Body of pancreas (tissue), 4 donors: ENCODE measurements around the gene ZFYVE16. TPM values are rescaled to one million over a fixed set of nuclear protein-coding genes. Genes with fewer than 3 reads are reported as not detected.

Experiments used
- ATAC-seq: fragments of 150-250 bp; one replicate; pipeline ENCODE4 v1.9.1; 2016
- DNase-seq, 4 donors: peaks; one replicate each; pipeline ENCODE4 v3.0.0-alpha.2; 2019
- H3K27ac ChIP-seq, 4 donors: fragments of 200-600 bp; sonication (generic); 1 replicate in 3 of 4; 2 replicates in 1 of 4; pipeline versions ENCODE4 v1.5.1 to v1.6.1; 2016 to 2019; ENCODE audit warnings: mild to moderate bottlenecking in 1 of 4, mixed read lengths in 1 of 4, moderate library complexity in 1 of 4
- H3K27me3 ChIP-seq, 2 donors: fragments of 200-600 bp; sonication (generic); one replicate each; pipeline ENCODE4 v1.6.0; 2016; ENCODE audit warnings: mild to moderate bottlenecking in 1 of 2
- H3K36me3 ChIP-seq, 2 donors: fragments of 200-600 bp; sonication (generic); replicated peaks in 1 of 2; 2 replicates each; pipeline ENCODE4 v1.5.1; 2016; ENCODE audit warnings: low read depth in 2 of 2; ENCODE audit not compliant: insufficient read depth in 1 of 2
- H3K4me1 ChIP-seq: fragments of 200-600 bp; sonication (generic); one replicate; pipeline ENCODE4 v1.6.0; 2016
- H3K4me3 ChIP-seq, 2 donors: fragments of 200-600 bp; sonication (generic); 1 replicate in 1 of 2; 2 replicates in 1 of 2; pipeline ENCODE4 v1.5.1; 2016 to 2019
- H3K9me3 ChIP-seq, 3 donors: fragments of 200-600 bp; sonication (generic); 1 replicate in 2 of 3; 2 replicates in 1 of 3; pipeline ENCODE4 v1.5.1; 2016
- POLR2A ChIP-seq, 3 donors: fragments of 450-650 bp; IDR thresholded peaks; one replicate each; pipeline ENCODE4 v1.6.1; 2016; ENCODE audit warnings: antibody characterized with exemption in 3 of 3, mild to moderate bottlenecking in 2 of 3
- WGBS, 2 donors: methylation state at CpG; one replicate each; pipeline ENCODE4 v1.1.5; 2017; 5-methylcytosine and 5-hydroxymethylcytosine counted together
- intact Hi-C: fragments of 100-400 bp; cut with DNase I; formaldehyde crosslinking; loops from one replicate; pipeline ENCODE4 v1.15.1; 2023
- total RNA-seq, 2 donors: library from RNA; depleted of rRNA; stranded (reverse); fragments of >200 nt; gene quantifications; one replicate each; pipeline ENCODE4 v1.1.0, GENCODE V29; 2016
- TF ChIP-seq, protein P1 (sequence below), 7 experiments: fragments of 450-650 bp in 4 of 7; fragments of 200-600 bp in 3 of 7; sonication (generic) in 3 of 7; IDR thresholded peaks; one replicate each; pipeline ENCODE4 v1.5.1; 2016 to 2019; ENCODE audit warnings: antibody characterized with exemption in 7 of 7

The ZFYVE16 gene
- 10 to 100 TPM; 10.2 to 19.5 TPM for total RNA-seq

DNA sequence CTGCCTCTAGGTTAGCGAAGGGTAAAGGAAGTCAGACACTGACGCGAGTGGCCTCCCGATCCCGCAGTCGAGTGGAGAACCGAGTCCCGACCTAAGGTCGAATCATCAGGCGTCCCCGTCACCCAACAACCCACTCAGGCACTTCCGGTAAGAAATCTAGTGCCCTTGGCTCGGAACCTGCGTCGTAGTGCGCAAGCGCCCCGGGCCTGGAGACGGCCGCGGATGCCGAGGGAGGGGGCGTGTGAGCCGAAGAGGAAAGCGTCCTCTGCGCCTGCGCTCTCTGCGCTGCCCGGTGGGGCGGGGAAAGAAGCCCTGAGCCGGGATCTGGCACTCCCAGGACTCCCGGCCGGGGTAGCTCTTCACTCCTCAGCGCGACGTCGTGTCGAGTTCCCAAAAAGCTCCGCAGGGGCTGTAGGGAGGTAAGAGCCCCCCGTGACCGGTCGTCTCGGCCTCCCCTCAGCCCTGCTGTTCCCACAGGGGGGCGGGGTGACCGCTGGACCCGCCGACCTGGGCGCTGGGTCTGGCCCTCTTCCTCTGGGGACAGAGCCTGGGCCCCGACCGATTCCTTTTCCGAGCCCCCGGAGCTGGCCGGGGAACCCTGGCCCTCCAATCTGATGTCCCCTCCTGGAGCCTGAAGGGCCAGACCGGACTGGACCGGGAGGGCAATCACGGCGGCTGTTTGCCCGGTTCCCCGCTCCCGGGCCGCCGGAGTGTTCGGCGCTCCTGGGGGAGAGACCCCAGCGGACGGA lies at the start of gene ZFYVE16:
ZFYVE16 (plus strand) TSS at position 330 of the 749 bp plus-strand sequence. CDS start 26,084 bp downstream, outside the sequence.
- WGBS, 2 donors, result 0 to 2% methylated on average over 20 to 63 of the region's 66 CpGs
- no peaks in the 10 kb centered on the region for H3K36me3 ChIP-seq
- TF ChIP-seq POLR2A (IDR thresholded peaks at IDR 0.05), result peak; percentile 91 to 98 (median 96)
- TF ChIP-seq, protein P1, sequence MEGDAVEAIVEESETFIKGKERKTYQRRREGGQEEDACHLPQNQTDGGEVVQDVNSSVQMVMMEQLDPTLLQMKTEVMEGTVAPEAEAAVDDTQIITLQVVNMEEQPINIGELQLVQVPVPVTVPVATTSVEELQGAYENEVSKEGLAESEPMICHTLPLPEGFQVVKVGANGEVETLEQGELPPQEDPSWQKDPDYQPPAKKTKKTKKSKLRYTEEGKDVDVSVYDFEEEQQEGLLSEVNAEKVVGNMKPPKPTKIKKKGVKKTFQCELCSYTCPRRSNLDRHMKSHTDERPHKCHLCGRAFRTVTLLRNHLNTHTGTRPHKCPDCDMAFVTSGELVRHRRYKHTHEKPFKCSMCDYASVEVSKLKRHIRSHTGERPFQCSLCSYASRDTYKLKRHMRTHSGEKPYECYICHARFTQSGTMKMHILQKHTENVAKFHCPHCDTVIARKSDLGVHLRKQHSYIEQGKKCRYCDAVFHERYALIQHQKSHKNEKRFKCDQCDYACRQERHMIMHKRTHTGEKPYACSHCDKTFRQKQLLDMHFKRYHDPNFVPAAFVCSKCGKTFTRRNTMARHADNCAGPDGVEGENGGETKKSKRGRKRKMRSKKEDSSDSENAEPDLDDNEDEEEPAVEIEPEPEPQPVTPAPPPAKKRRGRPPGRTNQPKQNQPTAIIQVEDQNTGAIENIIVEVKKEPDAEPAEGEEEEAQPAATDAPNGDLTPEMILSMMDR (IDR thresholded peaks at IDR 0.05), result peak in 6 of 7 experiments; percentile 30 to 61 (median 44)
- peak within 1 kb of the TSS; percentile 87 to 99 (median 96) for H3K27ac ChIP-seq
- peaks cover 25% of the 10 kb centered on the region for H3K4me1 ChIP-seq
- H3K4me3 ChIP-seq, result peak within 1 kb of the TSS; percentile 52 to 85
- no peaks in the 10 kb centered on the region for H3K9me3 ChIP-seq
- DNase-seq (peak; percentile 98 to 99 (median 99)), ATAC-seq (peak; percentile 98)
- H3K27me3 ChIP-seq, result no peaks in the 10 kb centered on the region
- intact Hi-C loops, result no loop called here

DNA sequence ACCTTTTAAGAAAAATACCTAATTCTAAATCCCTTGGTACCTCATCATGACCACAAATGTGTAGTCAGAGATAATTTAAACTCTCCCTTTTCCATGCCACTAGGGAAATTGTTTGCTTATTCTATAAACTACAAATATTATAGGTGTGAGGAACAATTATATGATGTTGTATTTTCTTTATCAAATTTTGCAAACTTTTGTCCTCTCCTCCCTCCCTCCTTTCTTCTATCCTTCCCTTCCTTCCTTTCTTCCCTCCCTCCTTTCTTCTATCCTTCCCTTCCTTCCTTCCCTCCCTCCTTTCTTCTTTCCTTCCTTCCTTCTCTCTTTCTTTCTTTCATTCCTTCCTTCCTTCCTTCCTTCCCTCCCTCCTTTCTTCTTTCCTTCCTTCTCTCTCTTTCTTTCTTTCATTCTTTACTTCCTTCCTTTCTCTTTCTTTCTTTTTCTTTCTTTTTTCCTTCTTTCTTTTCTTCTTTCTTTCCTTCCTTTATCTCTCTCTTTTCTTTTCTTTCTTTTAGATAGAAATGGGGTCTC lies 46.9 kb upstream of the ZFYVE16 start:
- intact Hi-C loops, result no loop called here
- Histone ChIP-seq H3K27me3 (no peaks in the 10 kb centered on the region), H3K4me1 (no peaks in the 10 kb centered on the region), H3K9me3 (no peaks in the 10 kb centered on the region), H3K27ac (no peak overlapping the region), H3K36me3 (no peaks in the 10 kb centered on the region), H3K4me3 (no peak overlapping the region)
- ATAC-seq, result no peak
- DNase-seq, result no peak
- TF ChIP-seq POLR2A (IDR thresholded peaks at IDR 0.05), result no peak
- TF ChIP-seq, protein P1 (IDR thresholded peaks at IDR 0.05), result no peak

DNA sequence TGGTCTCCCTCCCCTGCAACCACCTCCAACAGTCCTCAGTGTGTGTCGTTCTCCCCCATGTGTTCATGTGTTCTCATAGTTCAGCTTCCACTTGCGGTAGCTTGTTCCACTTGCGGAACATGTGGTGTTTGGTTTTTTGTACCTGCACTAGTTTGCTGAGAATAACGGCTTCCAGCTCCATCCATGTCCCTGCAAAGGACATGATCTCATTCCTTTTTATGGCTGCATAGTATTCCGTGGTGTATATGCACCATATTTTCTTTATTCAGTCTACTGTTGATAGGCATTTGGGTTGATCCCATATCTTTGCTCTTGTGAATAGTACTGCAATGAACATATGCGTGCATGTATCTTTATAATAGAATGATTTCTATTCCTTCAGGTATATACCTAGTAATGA lies 43.0 kb upstream of the ZFYVE16 start:
- ATAC-seq, result no peak
- Histone ChIP-seq H3K27ac (no peak overlapping the region), H3K9me3 (no peaks in the 10 kb centered on the region), H3K27me3 (no peaks in the 10 kb centered on the region), H3K36me3 (no peaks in the 10 kb centered on the region), H3K4me3 (no peak overlapping the region), H3K4me1 (no peaks in the 10 kb centered on the region)
- intact Hi-C loops, result no loop called here
- 84 to 90% methylated on average over 6 of the region's 6 CpGs for WGBS, 2 donors
- TF ChIP-seq POLR2A (IDR thresholded peaks at IDR 0.05), result no peak
- TF ChIP-seq, protein P1 (IDR thresholded peaks at IDR 0.05), result no peak
- DNase-seq, result no peak

DNA sequence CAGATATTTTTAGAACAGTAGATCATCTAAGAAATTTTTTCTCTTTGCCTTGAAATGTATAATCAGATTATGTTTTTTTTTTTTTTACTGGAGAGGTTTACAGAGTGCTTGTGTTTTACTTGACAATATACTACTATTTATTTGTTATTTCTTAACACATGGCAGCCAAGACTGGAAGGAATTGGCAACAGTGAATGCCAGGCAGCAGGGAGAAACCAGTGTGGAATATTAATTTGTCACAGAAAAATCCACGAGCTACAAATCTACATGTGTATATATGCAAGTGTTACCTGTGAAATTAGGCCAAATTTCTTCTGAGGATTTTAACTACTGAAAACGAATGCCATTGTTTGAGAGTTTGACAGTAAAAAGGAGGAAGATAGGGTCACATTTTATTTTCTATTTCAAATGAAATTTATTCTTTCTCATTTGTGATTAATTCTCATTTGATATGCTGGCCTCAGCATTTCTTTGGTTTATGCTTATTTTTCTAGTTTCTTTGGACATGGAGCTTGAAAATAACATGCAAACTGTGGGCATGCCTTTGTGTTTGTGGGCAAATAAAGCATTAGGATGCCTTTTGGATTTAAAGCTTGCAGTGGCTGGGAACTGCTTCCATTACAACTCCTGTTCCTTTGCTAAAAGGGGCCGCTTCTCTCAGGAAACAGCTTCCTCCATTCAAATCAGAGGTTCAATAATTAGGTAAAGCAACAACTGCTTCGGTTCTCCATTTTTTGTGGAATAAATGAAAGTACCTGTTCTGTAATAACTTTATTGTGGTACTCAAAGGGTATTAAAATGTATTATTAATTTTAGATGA lies 39.0 kb upstream of the ZFYVE16 start:
- Histone ChIP-seq H3K27me3 (no peaks in the 10 kb centered on the region), H3K4me1 (peaks cover 10% of the 10 kb centered on the region), H3K27ac (no peak overlapping the region), H3K36me3 (no peaks in the 10 kb centered on the region), H3K4me3 (no peak overlapping the region), H3K9me3 (no peaks in the 10 kb centered on the region)
- ATAC-seq (no peak), DNase-seq (no peak)
- no peak for TF ChIP-seq POLR2A (IDR thresholded peaks at IDR 0.05)
- TF ChIP-seq, protein P1 (IDR thresholded peaks at IDR 0.05), result no peak
- 49 to 56% methylated on average over 4 of the region's 4 CpGs for WGBS, 2 donors
- intact Hi-C loops, result no loop called here
